ENCODE results near the gene ATR.

DNA sequence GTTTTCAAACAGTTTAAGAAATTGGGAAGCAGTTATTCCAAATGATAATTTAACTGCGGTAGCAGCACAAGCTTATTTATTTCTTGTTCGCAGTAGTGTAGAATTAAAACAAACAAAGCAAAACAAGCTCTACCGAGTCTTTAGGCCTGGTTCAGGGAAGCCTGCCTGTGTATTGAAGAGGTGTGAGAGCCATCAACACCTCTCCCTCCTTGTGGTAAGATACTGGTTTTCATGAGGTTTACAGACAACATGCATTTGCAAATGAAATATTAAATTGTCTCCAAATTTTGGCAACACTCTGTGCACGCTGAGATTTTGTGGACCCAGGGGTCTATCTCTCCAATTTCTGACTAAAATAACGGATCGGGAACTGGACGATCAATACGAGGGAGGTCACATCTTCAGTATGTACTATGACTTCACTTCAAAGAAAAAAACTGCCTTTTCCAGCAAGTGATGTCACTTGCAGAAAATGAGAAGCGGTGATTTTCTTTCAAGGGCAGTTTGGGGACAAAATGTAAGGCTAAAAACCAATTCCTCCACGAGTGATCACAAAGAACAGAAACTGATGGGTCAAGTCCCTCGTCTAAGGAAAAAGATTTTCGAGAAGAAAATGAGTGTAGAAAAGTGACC lies 721 bp downstream of the ATR start:
- TF ChIP-seq NFE2L2 (IDR thresholded peaks at IDR 0.05; ENCODE audit: low read depth, low read length), result no peak
- no peak for TF ChIP-seq RAD21 (IDR thresholded peaks at IDR 0.05; ENCODE audit: low read length)
- TF ChIP-seq, protein P1, sequence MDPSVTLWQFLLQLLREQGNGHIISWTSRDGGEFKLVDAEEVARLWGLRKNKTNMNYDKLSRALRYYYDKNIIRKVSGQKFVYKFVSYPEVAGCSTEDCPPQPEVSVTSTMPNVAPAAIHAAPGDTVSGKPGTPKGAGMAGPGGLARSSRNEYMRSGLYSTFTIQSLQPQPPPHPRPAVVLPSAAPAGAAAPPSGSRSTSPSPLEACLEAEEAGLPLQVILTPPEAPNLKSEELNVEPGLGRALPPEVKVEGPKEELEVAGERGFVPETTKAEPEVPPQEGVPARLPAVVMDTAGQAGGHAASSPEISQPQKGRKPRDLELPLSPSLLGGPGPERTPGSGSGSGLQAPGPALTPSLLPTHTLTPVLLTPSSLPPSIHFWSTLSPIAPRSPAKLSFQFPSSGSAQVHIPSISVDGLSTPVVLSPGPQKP (IDR thresholded peaks at IDR 0.05; ENCODE audit: borderline replicate concordance, low read depth, low read length), result no peak
- TF ChIP-seq, protein P2, sequence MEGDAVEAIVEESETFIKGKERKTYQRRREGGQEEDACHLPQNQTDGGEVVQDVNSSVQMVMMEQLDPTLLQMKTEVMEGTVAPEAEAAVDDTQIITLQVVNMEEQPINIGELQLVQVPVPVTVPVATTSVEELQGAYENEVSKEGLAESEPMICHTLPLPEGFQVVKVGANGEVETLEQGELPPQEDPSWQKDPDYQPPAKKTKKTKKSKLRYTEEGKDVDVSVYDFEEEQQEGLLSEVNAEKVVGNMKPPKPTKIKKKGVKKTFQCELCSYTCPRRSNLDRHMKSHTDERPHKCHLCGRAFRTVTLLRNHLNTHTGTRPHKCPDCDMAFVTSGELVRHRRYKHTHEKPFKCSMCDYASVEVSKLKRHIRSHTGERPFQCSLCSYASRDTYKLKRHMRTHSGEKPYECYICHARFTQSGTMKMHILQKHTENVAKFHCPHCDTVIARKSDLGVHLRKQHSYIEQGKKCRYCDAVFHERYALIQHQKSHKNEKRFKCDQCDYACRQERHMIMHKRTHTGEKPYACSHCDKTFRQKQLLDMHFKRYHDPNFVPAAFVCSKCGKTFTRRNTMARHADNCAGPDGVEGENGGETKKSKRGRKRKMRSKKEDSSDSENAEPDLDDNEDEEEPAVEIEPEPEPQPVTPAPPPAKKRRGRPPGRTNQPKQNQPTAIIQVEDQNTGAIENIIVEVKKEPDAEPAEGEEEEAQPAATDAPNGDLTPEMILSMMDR (conservative IDR thresholded peaks at IDR 0.05; ENCODE audit: low read depth, low read length), result no peak
- TF ChIP-seq POLR2A (IDR thresholded peaks at IDR 0.05; ENCODE audit: low read depth, low read length), result no peak
- TF ChIP-seq MXI1 (IDR thresholded peaks at IDR 0.05; ENCODE audit: borderline replicate concordance, low read depth, low read length), result no peak
- TF ChIP-seq, protein P3, sequence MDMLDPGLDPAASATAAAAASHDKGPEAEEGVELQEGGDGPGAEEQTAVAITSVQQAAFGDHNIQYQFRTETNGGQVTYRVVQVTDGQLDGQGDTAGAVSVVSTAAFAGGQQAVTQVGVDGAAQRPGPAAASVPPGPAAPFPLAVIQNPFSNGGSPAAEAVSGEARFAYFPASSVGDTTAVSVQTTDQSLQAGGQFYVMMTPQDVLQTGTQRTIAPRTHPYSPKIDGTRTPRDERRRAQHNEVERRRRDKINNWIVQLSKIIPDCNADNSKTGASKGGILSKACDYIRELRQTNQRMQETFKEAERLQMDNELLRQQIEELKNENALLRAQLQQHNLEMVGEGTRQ (IDR thresholded peaks at IDR 0.05; ENCODE audit: low read depth, low read length), result no peak
- TF ChIP-seq RCOR1 (IDR thresholded peaks at IDR 0.05; ENCODE audit: insufficient replicate concordance, low read length), result no peak
